Eye (tissue), 1 donor: ENCODE results near the gene NR5A1.

ENCODE experiments used
- DNase-seq: peaks from one replicate; pipeline ENCODE4 v3.0.0-alpha.2; 2015

The NR5A1 gene

DNA sequence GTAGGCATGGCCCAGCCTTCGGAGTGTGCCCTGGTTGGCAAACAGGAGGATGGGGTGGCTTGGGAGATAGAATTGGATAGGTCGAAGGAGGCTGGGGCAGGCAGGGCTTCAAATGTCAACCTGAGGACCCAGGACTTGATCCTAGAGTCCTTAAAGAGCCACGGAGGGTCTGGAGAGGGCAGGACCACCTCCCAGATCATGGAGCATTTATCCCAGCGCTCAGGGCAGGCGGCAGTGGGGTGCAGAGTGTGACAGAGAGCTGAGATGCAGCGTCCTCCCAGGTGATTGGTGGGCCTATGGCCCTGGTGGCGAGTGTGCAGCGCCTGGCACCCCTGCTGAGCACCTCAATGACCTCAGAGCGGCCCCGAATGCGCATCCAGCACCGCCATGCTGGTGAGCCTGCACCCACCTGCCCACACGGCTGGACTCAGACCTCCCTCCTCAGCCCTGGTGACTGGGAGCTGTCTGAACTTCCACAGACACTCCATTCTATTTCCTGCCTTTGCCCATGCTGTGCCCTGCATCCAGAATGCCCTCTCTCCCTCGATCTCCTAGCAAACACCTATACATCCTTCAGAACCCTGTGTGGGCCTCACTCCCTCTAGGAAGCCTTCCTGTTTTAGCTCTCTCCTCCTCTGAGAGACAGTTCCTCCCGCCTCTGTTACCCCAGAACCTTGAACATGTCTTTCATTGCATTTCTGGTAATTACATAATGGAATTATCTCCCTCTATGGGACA, 50.7 kb downstream of the NR5A1 start:
- DNase-seq, result no peak

DNA sequence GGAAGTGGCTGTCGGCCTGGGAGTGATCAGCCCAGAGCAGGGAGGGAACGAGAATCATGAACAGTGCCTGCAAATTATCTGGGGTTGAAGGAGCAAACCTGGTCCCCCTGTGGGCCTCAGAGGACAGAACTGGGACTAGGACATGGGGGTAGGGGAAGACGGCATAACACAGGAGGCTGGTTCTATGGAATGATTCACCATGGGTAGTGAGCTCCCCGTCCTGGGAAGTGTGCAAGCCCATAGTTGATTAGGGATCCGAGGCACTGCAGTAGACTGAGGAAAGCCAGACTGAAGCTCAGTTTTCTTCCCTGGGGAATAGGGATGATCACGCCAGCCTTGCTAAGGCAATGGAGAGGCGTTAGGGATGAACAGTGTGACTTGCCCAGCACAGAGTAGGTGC, 51.4 kb downstream of the NR5A1 start:
- DNase-seq, result no peak

DNA sequence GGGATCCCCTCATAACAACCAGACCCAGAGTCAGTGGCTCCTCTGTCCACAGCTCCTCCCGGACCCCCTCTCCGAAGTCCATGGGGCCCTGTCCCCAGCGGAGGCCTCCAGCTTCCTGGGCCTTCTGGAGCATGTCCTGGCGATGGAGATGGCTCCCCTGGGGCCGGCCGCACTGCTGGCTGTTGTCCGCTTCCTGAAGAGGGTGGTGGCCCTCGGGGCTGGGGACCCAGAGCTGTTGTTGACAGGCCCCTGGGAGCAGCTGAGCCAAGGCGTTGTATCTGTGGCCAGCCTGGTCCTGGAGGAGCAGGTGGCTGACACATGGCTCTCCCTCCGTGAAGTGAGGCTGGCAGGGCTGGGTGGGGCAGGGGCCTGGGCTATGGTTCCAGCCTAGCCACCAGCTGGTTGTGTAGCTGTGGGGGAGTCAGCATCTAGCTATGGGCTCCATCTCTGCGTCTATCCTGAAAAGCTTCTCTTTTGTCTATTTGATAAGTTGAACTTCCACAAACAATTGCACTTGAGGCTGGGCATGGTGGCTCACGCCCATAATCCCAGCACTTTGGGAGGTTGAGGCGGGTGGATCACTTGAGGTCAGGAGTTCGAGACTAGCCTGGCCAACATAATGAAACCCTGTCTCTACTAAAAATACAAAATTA, 52.3 kb downstream of the NR5A1 start:
- peak; percentile 44 for DNase-seq

DNA sequence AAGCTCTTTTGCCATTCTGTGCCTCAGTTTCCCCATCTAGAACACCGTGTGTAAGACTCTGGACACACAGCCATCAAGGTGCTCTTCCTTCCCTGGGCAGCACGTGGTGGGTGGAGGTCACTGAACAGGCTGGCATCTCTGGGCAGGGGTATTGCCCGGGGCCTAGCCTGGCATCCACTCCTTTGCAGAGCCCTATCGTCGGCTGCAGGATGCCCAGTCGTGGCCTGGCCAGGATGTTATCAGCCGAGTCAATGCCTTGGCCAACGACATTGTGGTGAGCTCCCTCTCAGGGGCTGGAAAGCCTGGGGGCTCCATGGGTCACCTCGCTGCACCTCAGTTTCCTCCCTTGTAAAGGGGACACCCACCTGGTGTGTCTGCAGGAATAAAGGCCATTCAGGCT, 52.9 kb downstream of the NR5A1 start:
- no peak for DNase-seq

DNA sequence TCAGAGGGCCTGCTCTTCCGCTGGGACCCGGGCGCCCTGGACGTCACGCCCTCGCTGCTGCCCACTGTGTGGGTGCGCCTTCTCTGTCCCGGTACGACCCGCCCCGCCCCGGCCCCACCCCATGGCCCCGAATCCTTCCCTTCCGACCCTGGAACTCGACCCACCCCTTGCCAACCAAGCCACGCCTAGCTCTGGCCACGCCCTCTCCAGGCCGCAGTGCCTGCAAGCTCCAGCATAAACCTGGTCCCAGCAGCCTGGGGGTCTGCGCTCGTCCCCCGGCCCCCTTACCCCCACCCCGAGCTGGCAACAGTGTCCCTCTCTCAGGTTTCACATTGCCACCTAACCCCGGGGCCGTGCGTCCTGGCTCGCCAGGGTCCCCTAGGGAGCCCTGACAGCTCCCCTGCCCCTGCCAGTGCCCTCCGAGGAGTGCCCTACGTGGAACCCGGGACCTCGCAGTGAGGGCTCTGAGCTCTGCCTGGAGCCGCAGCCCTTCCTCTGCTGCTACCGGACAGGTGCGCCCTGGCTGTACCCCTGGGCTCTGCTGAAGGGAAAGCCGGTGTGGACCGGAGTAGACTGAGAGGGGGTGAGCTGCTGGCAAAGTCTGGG, 53.5 kb downstream of the NR5A1 start:
- DNase-seq, result no peak

DNA sequence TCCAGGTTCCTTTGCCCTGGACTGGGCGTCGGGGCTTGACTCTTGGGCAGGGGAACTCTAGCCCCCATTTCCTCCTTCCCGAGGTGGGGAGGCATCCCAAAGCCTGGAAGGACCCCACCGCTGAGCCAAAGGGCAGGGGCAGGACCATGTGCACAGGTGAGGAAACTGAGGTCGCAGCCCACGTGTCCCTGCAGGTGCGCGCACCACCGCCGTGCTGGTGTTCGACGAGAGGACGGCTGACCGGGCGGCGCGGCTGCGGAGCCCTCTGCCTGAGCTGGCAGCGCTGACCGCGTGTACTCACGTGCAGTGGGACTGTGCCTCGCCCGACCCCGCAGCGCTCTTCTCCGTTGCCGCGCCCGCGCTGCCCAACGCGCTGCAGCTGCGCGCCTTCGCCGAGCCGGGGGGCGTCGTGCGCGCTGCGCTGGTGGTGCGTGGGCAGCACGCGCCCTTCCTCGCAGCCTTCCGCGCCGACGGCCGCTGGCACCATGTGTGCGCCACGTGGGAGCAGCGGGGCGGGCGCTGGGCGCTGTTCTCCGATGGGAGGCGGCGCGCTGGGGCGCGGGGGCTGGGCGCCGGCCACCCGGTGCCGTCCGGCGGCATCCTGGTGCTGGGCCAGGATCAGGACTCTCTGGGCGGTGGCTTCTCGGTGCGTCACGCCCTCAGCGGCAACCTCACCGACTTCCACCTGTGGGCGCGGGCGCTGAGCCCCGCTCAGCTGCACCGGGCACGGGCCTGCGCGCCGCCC, 54.2 kb downstream of the NR5A1 start:
- DNase-seq, result no peak

DNA sequence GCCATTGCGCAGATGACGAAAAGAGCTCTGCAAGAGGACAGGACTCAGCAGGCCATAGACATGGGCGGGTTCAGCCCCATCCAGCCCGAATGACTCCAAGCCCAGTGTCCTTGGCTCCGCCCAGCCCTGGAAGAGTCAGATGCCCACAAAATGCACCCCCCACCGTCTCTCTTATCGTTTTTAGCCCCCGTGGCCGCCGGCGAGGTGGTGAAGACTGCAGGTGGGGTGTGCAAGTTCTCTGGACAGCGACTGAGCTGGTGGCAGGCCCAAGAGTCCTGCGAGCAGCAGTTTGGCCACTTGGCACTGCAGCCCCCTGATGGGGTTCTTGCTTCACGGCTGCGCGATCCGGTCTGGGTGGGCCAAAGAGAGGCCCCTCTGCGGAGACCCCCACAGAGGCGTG, 54.9 kb downstream of the NR5A1 start:
- no peak for DNase-seq

DNA sequence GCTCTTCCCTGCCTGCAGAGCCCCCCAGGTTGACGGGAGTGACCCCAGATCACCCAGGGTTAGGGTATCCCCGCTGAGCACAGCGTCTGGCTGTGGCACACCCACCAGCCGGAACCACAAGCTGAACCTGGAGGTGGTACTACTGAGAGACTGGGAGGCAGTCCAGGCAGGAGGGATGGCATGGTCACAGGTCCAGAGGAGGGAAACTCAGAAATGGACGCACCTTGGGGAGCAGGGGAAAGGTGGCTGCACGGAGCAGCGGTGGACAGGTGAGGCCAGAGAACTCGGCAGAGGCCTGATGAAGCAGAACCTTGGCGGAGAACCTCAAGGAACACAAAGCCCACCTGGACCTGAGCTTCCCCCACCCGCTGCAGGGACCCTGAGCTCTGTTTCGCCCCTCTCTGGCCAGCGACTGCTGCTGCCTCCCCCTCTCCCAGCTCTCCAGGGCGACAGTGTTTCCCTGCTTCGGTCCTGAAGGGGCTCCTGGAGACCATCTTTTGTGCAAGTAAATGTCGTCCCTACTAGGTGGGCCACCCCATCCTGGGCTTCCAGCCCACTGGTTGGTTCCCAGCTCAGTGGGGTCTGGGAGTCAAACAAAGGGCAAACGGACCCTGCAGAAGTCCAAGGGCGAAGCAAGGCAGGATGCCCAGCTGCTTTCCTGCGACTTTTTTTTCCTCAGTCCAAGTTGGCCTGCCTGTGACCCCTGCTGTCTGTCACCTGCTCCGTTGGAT, 56.1 kb downstream of the NR5A1 start:
- DNase-seq, result no peak

DNA sequence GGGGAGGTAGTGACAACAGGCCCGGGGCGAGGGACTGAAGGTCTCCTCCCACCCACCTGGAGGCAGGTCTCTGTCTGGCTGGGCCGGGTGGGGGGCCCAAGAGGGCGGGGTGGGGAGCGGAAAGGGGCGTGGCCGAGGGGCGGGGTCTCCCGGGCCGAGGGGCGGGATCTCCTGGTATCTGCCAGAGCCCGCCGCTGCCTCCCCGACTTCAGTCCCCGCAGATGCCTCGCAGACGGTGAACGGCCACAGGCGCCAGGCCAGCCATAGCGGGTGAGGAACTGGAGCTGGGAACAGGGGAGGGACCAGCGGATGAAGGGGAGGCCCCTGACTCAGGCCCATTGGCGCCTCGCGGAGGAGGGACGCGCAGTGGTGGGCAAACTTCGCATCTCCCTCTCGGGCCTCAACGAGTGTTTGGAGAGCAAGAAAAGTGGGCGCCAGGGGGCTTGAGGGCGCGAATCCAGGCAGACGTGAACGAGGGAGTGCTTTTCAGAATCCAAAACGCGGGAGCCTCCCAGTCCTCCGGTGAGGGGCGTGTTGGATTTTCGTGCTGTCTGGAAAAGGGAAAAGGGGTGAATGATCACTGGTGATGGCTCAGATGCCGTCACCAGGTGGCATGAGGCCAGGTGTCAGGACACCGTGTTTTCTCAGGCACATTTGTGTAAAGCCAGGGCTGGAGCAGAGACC, 56.8 kb downstream of the NR5A1 start, which contains the start of gene ADGRD2:
Gene ADGRD2, plus strand, starts transcription at position 211 of the 684 bp plus-strand sequence. CDS start 1,216 bp downstream, outside the sequence.
- DNase-seq, result peak; percentile 75

DNA sequence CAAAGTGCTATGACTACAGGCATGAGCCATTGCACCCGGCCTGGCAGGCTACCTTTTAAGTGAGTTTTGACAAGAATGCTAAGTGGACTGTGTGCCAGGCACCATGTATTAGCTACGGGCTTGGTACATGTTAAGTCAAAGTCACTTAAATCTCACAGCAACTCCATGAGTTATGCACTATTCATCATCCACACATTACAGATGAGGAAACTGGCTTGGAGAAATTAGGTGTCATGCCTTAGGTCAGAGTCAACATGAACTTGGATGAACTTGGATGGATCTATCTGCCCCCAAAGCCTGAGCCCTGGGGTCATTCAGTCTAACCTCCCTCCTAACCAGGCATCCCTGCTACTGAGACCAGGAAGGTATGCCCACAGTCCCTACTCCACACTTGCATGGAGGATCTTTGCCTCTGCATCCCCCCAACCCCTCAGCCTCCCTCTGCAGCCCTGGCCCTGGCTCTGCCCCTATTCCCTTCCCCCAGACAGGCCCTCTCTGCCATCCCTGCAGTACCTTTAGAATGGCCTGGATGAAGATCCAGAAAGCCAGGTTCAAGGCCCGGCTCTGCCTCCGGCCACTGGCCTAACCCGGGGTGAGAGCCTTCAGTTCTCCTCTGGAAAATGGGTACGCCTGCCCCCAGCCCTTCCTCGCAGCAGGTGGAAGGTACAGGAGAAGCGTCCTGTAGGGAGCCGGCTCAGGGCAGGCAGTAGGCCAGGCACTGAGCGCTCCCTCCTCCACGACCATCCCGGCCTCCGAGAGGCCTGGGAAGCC, 57.6 kb downstream of the NR5A1 start:
- DNase-seq, result no peak

DNA sequence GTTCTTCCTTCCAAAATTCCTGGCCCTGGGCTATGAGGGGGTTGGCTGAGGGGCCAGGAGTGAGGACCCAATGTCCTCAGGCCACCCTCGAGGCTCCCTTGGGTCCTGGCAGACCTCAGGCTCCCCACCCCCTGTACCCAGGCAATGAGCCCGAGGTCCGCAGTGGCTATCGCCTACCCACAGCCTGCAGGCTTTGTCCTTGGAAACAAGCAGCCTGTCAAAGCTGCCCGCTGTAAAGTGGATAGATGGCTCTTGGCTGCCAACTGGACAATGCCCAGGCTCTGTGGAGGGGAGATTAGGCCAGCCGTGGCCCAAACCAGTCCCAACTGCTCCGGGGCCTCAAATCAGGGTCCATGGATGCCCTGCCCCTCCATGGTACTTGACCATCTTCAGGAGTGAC, 59.2 kb downstream of the NR5A1 start:
- no peak for DNase-seq

DNA sequence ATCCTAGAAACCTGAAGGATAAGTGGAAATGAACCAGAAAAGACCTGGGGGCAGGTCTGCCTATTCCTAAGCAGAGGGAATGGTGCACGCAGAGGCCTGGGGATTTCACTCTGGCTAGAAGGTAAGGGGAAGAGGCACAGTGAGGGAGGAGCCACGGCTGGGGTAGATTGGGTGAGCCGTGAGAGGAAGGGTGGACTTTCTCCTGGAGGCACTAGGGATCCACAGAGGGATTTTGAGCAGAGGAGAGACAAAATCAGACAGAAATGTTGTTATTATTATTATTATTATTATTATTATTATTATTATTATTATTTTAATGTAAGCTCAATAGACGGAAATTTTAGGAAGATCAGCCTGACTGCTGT, 59.9 kb downstream of the NR5A1 start:
- DNase-seq, result no peak

DNA sequence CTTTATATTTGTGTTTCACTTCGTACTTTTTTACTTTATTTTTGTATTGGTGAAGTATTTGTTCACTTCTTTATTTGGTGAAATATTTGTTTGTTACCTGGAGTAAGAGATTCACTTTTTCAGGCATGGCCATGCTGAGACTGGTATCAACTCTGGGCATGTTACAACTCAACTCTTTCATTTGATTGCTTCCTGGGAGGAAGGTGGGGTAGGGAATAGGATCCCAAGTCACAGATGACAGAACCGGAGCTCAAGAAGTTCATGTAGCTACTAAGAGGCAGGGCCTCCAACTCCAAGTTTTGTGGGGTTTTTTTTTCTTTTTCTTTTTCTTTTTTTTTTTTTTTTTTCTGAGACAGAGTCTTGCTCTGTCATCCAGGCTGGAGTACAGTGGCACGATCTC, 63.0 kb downstream of the NR5A1 start:
- DNase-seq, result no peak

DNA sequence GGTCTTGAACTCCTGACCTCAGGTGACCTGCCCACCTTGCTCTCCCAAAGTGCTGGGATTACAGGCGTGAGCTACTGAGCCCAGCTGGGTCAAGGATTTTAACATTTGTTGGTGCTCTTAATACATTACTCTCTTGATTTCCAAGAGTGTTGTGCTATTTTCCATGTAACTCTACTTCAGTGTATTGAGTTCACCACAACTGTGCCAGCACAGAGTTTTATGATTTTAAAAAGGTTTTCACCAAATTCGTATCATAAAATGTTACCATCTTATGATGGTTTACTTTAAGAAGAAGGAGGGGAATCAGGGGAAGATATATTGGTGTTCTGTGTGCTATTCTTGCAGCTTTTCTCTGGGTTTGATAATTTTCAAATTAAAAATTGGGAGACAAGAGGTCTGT, 63.6 kb downstream of the NR5A1 start:
- DNase-seq, result no peak

DNA sequence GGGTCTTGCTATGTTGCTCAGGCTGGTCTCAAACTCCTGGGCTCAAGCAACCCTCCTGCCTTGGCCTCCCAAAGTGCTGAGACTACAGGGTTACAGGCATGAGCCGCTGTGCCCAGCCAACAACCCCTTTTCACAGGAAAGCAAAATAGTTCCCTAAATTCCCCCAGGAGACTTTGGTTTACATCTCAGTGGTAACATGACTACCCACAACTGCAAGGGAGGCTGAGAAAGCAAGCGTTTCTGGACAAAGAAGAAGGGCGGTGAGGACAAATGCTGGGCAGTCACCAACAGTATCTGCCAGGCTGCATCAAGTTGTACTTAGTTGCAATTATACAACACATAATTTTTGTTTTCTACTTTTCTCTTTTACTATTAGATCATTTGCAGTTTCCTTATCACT, 64.4 kb downstream of the NR5A1 start:
- no peak for DNase-seq

DNA sequence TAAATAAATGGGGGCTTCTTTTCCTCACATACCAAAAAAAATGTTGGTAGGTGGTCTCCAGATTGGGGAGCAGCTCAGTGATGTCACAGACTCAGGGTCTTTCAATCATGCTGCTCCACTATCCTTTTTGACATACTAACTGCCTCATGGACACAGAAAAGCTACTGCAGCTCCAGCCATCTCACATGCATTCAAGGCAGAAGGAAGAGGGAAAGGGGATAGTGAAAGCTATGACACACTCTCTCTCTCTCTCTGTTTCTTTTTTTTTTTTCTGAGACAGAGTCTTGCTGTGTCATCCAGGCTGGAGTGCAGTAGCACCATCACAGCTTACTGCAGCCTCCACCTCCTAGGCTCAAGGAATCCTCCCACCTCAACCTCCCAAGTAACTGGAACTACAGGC, 64.8 kb downstream of the NR5A1 start:
- no peak for DNase-seq

DNA sequence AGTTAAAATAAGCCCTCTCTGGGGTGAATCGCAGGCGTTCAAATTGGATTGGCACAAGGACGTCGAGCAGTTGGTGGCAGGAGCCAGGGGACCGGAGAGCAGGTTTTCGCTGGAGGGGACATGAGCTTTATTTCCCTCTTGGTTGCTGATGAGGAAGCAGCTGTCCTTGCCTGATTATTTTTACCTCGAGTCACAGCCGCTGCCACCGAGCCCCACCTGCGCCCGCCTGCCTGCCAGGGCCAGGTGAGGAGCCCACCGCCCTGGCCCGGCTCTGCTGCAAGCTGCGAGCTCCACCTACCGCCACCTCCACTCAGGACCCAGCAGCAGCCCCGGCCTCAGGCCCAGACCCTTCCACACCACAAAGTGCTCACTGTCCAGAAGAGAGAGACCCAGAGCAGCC, 65.9 kb downstream of the NR5A1 start:
- no peak for DNase-seq

DNA sequence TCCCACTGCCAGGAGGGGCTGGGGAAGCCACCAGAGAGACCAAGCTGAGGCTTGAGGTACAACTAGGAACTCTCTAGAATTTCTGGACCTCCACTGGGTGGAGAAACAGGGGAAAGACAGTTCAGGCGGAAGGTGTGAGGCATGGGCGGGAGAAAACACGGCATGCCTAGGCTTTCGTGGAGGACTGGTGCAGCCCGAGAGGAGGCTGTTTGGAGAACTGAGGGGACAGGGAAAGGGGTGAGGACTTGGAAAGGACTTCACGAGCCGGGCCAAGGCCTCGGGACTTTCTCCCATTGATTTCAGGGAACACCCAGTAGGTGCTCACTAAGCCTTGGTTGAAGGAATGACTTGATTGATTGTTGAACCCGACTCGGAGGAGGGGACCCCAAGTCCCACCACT, 66.4 kb downstream of the NR5A1 start:
- no peak for DNase-seq

DNA sequence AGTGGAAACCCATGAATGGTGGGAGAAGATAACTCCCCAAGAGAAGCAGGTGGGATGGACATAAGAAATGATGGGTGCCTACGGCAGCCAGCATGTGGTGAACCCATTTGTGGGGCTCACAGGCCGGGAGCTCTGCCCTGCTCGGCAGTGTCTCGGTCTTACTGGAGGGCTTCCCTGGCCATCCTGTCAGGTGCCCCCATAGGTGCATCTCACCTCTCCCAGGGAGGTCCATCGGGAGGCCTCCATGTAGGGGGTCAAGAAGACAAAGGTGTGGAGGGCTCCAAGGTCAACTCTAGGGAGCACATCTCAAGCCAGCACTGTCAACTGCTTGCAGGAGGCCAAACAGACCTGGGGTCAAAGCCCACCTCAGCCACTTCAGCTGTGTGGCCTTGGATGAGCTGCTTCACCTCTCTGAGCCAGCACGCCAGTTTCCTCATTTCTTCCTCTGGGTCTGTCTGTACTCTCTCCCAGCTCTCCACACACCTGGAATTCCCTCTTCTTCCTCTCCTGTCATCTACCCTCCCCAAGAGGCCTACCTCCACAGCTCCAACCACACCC, 67.4 kb downstream of the NR5A1 start:
- DNase-seq, result no peak

DNA sequence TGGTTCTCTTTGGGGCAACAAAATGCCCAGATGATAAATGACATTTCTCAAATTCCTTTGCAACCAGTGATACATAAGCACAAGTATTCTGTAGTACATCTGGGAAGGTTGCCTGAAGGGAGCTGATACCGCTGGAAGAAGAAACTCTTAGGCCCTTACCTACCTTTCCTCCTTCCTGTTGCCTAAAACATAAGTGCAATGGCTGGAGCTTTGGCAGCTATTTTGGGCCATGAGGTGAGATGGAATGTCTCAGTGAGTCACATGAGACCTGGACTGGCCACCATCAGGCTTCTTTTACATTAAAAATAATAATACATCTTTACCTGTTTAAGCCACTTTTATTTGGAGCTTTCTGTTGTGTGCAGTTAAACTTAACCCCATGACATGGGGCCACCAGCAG, 68.1 kb downstream of the NR5A1 start:
- no peak for DNase-seq

DNA sequence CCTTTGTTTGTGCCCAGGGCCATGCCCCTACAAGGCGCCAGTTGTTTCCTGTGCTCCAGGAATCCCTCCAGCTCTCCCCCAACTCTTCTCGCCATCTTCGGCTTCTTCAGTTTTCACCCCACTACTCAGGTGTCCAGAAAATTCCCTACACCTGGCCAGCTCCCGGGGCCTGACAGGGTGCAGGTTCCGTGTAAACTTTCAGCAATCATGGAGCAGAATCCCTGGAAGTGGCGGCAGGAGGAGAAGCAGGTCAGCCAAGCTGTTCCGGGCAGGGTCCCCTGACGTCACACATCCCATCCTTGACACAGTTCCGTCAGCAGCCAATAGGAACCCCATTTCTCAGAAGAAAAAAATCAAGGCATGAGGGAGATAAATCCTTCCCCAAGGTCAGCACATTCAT, 69.1 kb downstream of the NR5A1 start:
- DNase-seq, result no peak
